GM10266 (cell line): Measurements from ENCODE around the gene PHLDA2.

Experiments
- DNase-seq: peaks from one replicate; pipeline ENCODE4 v3.0.0; 2012; ENCODE audit errors: extremely low spot score
- CTCF ChIP-seq: IDR thresholded peaks from 2 replicates; pipeline ENCODE4 v1.5.1; 2012; ENCODE audit warnings: mild to moderate bottlenecking, low read depth; ENCODE audit not compliant: control insufficient read depth, insufficient read depth; ENCODE audit errors: missing control alignments

The PHLDA2 gene

GRCh38 chr11:2945031-2945756 is 16.0 kb upstream of the PHLDA2 start:
- peak; percentile 20 for DNase-seq
- no peak for TF ChIP-seq CTCF

DNA sequence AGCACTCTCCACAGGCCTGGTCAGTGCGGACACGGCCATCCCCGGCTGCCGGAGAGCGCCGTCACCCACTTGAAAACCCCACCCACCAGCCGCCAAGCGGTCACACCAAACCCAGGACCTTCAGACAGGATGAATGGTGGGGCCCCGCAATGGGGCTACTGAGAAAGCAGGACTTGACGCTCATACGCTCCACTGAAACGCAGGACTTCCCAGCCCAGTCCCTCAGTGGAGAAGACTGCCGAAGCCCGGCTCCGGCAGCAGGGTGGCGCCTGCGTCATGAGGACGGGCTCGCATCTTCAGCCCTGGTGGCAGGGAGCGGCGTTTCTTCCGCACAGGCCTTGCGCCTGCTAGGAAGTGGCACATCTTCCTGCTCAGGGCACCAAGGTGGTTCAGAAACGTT is 15.3 kb upstream of the PHLDA2 start:
- no peak for DNase-seq
- TF ChIP-seq CTCF: no peak

GRCh38 chr11:2943711-2944118 is 14.5 kb upstream of the PHLDA2 start:
- no peak for TF ChIP-seq CTCF
- no peak for DNase-seq

DNA sequence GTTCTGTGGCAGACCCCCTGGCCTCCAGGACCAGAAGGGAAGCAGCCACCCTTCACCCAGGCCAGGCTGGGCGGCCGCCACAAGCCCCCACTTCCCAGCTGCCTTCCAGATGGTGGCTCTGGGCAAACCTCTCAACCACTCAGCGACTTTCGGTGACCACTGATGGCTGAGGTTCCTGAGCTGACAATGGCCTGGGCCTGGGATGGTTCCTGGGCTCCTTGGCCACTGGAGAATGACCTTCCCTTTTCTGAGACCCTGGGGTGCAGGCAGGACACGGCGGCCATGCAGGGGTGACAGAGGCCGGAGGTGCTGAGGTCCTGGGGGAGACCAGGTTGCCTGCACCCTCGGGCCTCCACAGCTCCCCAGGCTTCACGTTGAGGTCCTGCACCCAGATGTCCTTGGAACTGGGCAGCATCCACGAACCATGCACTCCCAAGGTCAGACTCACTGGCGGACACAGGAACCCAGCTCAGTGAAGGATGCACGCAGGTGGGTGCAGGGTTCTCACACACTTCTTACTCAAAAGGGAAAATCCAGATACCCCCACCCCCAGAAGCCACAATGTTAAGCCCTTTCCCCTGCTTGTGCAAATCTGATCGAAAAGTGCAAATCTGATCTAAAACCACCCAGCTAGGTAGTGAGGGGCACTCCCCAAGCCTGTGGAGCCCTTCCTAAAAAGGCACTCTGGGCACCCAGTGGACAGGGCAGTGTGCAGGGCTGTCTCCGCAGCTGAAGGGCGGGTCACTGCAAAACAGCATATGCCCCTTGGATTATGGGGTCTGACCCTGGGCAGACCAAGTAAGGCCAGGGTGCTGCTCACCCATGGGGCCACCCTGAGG is 13.9 kb upstream of the PHLDA2 start:
- no peak for DNase-seq

GRCh38 chr11:2942447-2942846 is 13.2 kb upstream of the PHLDA2 start:
- no peak for DNase-seq
- no peak for TF ChIP-seq CTCF

More for the DNA sequence above, 13.9 kb upstream of the PHLDA2 start:
- no peak for TF ChIP-seq CTCF

DNA sequence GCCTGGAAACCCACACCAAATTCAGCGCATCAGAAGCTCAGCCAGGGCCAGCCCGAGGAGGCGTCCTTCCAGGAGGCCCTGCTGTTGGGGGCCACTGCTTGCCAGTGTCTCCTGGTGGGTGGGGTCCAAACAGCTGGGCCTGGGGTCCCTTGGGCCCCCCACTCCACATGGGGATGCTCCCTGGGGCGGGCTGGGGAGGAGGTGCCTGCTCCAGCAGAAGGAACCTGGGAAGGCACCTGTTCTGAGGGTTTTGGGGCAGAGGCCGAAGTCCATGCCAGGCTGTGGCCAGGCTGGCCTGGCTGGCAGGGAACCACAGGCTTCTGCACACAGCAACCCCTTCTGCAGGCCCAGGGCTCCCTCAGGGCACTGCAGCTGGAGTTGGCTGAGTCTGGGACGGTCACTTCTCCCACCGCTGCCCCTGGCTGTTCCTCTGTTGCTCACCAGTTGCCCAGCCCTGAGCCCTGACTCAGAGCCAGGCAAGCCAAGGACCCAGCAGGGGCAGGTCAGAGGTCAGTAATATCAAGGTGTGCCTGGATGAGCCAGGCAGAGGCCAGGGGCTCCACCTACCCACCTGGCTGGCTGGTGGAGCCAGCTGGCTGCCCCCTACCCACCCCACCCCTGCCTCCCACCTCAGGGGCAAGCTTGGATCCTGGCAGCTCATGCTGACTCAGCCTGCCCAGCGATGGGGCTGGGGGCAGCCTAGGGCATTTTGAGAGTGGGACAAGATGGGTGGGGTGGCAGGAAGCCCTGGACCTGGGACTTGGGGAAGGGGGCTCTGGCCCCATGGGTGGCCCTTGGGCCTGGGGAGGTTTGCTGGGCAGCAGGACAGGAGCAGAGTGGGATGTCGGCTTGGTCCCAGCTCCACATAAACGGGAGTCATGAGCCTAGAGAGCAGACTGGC is 12.0 kb upstream of the PHLDA2 start:
- no peak for TF ChIP-seq CTCF
- no peak for DNase-seq
